RWPE1 (cell line): ENCODE data around the gene GFRA1.

Experiments used
- CTCF ChIA-PET: fragments of 350-600 bp; sonication (Branson Sonifier 250); formaldehyde crosslinking; extraction: SDS; loops from one replicate; lab custom pipeline; 2021; lab: Yijun Ruan, JAX
- POLR2A ChIA-PET: fragments of 400-600 bp; formaldehyde crosslinking; extraction: SDS; loops from one replicate; lab custom pipeline; 2020; ENCODE audit warnings: antibody characterized with exemption; ENCODE audit not compliant: low non-redundant PET; lab: Yijun Ruan, JAX
- DNase-seq: peaks from one replicate; pipeline ENCODE4 v3.0.0; 2012; ENCODE audit warnings: low spot score
- H3K27ac ChIP-seq: fragments of 450-650 bp; 2 replicates; pipeline ENCODE4 v1.5.1; 2017
- CTCF ChIP-seq: fragments of 450-650 bp; conservative IDR thresholded peaks from 2 replicates; pipeline ENCODE4 v1.5.1; 2017; ENCODE audit warnings: low read depth, mild to moderate bottlenecking

GFRA1 gene

GRCh38 chr10:116306847-116307246 is 33.8 kb upstream of the GFRA1 start:
- ChIA-PET CTCF (no interaction called here), POLR2A (no interaction called here)
- DNase-seq, result no peak
- TF ChIP-seq CTCF, result no peak
- H3K27ac ChIP-seq, result no peak overlapping the region

GRCh38 chr10:116304923-116305322 is 31.9 kb upstream of the GFRA1 start:
- ChIA-PET POLR2A (no interaction called here), CTCF (interaction anchor here (0.6 to 0.9 kb wide), 3 partner anchors 11 to 1135 kb away, joined by 3 to 6 read pairs (median 3); no protein-coding TSS in a partner anchor)
- no peak overlapping the region for H3K27ac ChIP-seq
- TF ChIP-seq CTCF, result no peak
- DNase-seq, result no peak

GRCh38 chr10:116300542-116300941 is 27.5 kb upstream of the GFRA1 start:
- no peak overlapping the region for H3K27ac ChIP-seq
- ChIA-PET POLR2A (no interaction called here), CTCF (interaction anchor here (1.2 kb wide), 1 partner anchor 85 kb away, joined by 4 read pairs; no protein-coding TSS in a partner anchor)
- no peak for TF ChIP-seq CTCF
- DNase-seq, result no peak

DNA sequence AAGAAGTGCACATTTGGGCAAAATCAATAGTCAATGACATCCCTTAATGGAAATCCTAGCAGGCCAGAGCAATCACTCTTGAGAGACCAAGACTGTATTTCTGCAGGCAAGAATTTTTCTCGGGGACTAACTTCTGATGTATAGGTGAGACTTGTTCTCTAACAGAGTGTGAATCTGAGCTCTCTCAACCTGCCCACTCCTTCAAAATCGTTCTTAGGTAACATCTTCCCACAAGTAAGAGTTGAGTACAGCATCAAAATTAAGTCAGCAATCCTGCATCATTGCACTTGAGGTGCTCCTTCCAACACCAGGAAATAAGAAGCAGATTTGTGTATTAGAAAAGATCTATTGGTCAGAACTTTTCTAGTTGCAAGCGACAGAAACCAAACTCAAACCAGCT is 25.6 kb upstream of the GFRA1 start:
- H3K27ac ChIP-seq, result no peak overlapping the region
- no peak for TF ChIP-seq CTCF
- POLR2A ChIA-PET, result no interaction called here
- CTCF ChIA-PET, result no interaction called here
- no peak for DNase-seq

DNA sequence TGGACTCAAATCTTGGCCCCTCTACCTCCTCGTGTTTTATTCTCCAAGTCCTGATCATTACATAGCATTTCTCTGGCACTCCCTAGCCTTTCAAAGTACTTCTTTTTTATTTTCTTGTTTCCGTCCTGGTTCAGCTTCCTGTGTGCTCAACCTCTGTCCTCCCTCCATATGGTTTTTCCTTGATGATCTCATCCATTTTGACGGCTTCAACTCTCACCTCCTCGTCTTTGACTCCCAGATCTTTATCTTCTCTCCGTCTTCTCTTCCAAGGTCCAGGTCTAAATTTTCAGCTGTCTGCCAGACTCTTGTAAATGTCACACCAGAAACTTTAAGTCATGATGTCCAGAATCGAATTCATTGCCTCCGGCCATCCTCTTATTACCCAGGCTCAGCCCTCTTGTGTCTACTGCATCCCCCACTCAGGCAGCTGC is 23.3 kb upstream of the GFRA1 start:
- H3K27ac ChIP-seq, result no peak overlapping the region
- no peak for TF ChIP-seq CTCF
- DNase-seq, result no peak
- ChIA-PET CTCF (interaction anchor here (0.7 kb wide), 1 partner anchor 23 kb away, joined by 3 read pairs; no protein-coding TSS in a partner anchor), POLR2A (no interaction called here)

DNA sequence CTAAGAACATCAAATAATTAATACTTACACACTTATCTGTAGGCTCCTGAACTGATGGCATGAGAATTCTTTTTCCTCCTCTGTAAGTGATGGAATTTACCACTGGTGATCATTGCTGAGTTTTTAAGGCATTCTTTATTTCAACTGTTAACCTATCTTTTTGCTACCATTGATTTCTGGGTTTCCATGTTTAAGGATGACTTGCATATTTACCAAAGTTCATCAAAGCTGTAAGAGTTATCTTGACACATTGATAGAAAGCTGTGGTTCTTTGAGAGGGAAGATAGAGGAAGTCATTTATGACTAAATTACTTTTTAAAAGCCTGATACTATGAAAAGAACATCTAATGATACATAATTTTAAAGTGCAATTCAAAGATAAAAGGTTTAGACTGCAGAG is 19.5 kb upstream of the GFRA1 start:
- ChIA-PET CTCF (no interaction called here), POLR2A (no interaction called here)
- no peak overlapping the region for H3K27ac ChIP-seq
- no peak for DNase-seq
- TF ChIP-seq CTCF, result no peak
